OCI-LY3 (cell line): ENCODE results near the gene ACIN1.

Experiments used
- CTCF ChIP-seq: fragments of 200-600, 300-600 bp; sonication (generic); IDR thresholded peaks from 2 replicates; pipeline ENCODE4 v1.5.1; 2014; ENCODE audit warnings: antibody characterized with exemption, low read length, low read depth
- EZH2phosphoT487 ChIP-seq: fragments of 200-600 bp; shearing (Covaris generic); IDR thresholded peaks from 2 replicates; pipeline ENCODE4 v1.6.1; 2018; ENCODE audit warnings: antibody characterized with exemption, mixed run types, low read depth

GRCh38 chr14:23101213-23101970, 6.5 kb upstream of the ACIN1 start:
- no peak for TF ChIP-seq CTCF
- no peak for TF ChIP-seq EZH2phosphoT487
